ENCODE data around the gene EXOC3.
"Not testable (repeated sequence)": the region's sequence is repeated elsewhere in the genome, so short reads cannot be mapped to it uniquely, and the experiment has no call there.

EXOC3 gene

DNA sequence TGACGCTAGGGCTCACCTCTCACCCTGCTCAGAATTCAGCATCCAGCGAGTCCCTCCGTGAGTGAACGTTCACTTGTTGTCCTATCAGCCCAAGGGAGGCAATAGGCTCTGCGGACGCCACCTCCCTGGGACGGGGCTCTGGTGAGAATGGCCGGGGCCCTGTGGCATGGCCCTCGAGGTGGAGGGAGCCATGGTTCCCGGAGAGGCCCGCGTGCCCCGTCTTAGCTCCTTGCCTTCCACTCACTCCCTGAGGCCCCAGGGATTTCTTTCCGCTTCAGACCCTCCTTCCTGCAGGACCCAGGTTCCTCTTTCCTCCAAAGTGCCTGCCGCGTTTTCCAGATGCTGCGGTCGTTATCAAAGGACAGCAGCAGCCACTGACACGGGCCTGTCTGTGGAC, 21.5 kb downstream of the EXOC3 start:
- ATAC-seq: peak; percentile 4
- Mint-ChIP-seq H3K9me3 (no peaks in the 10 kb centered on the region), H3K4me1 (peaks cover 41% of the 10 kb centered on the region), H3K27ac (peak overlapping the region; percentile 91), H3K36me3 (peaks cover 59% of the 10 kb centered on the region), H3K4me3 (peak overlapping the region; percentile 23)
- DNase-seq (ENCODE audit: low spot score in 2 of 2): no peak

DNA sequence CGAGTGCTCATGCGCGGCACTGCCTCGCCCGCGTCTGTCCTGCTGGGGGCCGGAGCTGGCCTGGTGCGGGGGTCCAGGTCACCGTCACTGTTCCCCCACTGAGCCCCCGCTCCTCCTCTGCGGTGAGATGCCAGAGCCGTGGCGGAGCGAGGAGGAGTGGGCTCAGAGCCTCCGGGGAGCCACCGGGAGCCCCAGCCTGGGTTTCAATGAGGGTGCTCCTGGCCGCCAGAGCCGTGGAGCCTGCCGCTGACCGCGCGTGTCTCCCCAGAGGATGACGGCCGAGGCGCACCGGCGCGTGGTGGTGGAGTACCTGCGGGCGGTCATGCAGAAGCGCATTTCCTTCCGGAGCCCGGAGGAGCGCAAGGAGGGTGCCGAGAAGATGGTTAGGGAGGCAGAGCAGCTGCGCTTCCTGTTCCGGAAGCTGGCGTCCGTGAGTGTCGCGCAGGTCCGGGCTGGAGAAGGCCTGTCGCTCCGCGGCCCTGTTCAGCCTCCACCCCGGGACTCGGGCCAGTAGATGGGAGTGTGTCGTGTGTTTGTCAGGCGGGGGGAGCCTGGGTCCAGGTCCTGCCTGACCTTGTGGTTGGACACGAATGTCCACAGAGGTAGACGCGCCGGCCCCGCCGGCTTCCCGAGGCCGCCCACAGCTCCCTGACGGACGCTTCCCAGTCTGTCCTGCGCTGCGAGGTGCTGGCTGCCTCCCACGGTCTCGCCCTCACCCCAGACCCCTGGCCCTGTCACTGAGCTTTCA, 22.0 kb downstream of the EXOC3 start:
- Mint-ChIP-seq H3K4me3 (no peak overlapping the region), H3K36me3 (peaks cover 59% of the 10 kb centered on the region), H3K9me3 (no peaks in the 10 kb centered on the region), H3K27ac (peak overlapping the region; percentile 70), H3K4me1 (peaks cover 36% of the 10 kb centered on the region)
- ATAC-seq (no peak), DNase-seq (ENCODE audit: low spot score in 2 of 2) (no peak)

DNA sequence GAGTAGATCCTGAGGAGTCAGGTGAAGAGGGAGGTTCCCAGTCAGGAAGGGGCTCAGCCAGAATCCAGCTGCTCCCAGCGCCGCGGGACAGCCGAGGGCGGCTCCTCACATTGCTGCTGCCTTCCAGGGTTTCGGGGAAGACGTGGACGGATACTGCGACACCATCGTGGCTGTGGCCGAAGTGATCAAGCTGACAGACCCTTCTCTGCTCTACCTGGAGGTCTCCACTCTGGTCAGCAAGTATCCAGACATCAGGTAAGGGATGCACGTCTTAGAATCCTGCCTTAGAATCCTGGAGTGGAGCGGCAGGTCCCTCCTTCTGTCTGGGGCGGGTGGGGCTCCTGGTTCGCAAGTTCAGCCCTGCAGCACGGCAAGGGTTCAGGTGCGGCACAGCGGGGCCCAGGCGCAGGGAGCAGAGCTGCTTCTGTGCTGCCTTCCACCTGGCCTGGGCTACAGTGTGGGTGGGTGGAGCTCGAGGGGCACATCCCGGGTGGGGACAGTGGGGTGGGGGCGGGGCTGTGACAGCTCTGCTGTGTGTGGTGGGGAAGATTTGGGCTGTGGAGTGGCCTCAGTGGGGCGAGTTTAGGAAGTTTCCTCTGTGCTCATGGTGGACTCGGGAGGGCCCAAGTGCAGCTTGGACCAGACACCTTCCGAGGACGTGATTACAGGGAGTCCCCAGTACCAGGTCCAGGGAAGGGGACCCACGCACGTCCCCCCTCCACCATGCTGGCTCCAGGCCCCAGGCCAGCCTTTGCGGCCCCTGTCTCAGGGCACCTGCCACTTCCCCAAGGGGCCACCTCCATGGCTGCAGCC, 22.8 kb downstream of the EXOC3 start:
- H3K27ac Mint-ChIP-seq: peak overlapping the region; percentile 70
- H3K36me3 Mint-ChIP-seq: peaks cover 59% of the 10 kb centered on the region
- H3K4me1 Mint-ChIP-seq: peaks cover 29% of the 10 kb centered on the region
- H3K9me3 Mint-ChIP-seq: no peaks in the 10 kb centered on the region
- DNase-seq (ENCODE audit: low spot score in 2 of 2): no peak
- H3K4me3 Mint-ChIP-seq: no peak overlapping the region
- no peak for ATAC-seq

DNA sequence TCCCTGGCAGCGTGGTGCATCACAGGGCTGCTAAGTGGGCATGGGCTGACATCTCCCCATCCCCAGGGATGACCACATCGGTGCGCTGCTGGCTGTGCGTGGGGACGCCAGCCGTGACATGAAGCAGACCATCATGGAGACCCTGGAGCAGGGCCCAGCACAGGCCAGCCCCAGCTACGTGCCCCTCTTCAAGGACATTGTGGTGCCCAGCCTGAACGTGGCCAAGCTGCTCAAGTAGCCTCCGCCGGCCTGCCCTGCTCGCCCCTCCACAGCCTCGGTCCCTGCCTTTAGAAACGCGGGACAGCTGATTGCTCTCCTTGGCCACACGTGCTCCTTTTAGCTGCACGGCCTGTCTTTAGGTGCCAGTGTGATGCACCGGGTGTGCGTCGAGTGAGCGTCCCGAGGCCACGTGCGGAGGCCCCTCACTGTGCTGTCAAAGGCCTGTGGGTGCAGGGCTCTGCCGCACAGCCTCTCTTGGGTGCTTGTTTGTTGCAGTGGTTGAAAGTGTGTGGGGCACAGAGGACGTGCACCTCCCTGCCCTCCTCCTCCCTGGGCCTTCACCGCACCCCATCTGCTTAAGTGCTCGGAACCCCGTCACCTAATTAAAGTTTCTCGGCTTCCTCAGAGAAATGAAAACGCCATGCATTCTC, 23.8 kb downstream of the EXOC3 start:
- Mint-ChIP-seq H3K27ac (peak overlapping the region; percentile 45), H3K4me3 (no peak overlapping the region), H3K36me3 (peaks cover 59% of the 10 kb centered on the region), H3K9me3 (no peaks in the 10 kb centered on the region), H3K4me1 (peaks cover 38% of the 10 kb centered on the region)
- DNase-seq (ENCODE audit: low spot score in 2 of 2): no peak
- no peak for ATAC-seq

DNA sequence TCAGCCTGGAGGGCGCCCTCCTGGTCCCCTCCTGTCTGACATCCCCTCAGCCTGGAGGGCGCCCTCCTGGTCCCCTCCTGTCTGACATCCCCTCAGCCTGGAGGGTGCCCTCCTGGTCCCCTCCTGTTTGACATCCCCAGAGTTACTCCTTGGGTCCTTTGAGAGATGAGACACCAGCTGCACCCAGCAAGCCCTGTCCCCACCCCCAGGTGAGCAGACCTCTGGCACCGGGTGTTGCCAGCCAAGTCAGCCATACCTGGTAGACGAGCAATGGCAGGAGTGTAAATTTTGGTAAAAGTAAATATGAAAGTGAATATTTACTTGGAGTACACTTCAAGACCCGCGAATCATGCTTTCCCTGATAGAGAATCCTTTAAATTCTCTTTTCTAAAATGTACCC, 25.4 kb downstream of the EXOC3 start:
- Mint-ChIP-seq H3K36me3 (peaks cover 46% of the 10 kb centered on the region), H3K4me1 (peaks cover 29% of the 10 kb centered on the region), H3K27ac (no peak overlapping the region), H3K4me3 (no peak overlapping the region), H3K9me3 (no peaks in the 10 kb centered on the region)
- ATAC-seq (no peak), DNase-seq (ENCODE audit: low spot score in 2 of 2) (no peak)

DNA sequence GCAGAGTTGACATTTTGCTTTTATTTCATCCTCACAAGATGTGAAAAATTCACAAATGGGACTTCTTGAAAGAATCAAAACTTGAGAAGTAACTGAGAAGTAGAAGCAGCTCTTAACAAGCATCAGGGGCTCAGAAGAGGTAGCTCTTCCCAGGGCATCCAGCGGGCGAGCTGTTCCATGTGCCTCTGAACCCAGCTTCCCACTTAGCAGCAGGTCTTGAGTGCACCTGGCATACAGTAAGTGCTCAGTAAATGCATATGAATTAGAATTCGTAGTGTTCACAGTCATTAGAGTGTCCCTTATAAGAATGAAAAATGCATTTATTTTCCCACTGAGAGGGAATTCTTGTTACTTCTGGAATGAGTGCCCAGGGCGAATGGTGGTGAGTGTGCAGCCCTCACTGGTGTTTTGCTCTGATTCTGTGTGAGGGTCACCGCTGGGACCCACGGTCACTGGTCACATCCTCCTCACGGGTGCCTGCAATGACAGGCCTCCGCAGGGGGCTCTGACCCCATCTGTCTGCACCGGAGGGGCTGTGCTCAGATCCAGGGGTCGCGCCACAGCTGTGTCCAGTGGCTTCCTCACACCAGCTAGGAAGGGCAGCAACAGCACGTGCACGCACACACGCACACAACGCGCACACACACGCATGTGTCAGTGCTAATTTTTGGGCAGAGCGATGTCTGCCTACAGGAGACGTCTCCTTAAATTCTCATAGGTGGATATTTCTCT, 26.9 kb downstream of the EXOC3 start:
- Mint-ChIP-seq H3K4me3 (no peak overlapping the region), H3K27ac (no peak overlapping the region), H3K9me3 (no peaks in the 10 kb centered on the region), H3K36me3 (peaks cover 41% of the 10 kb centered on the region), H3K4me1 (peaks cover 24% of the 10 kb centered on the region)
- ATAC-seq: no peak
- no peak for DNase-seq (ENCODE audit: low spot score in 2 of 2)

DNA sequence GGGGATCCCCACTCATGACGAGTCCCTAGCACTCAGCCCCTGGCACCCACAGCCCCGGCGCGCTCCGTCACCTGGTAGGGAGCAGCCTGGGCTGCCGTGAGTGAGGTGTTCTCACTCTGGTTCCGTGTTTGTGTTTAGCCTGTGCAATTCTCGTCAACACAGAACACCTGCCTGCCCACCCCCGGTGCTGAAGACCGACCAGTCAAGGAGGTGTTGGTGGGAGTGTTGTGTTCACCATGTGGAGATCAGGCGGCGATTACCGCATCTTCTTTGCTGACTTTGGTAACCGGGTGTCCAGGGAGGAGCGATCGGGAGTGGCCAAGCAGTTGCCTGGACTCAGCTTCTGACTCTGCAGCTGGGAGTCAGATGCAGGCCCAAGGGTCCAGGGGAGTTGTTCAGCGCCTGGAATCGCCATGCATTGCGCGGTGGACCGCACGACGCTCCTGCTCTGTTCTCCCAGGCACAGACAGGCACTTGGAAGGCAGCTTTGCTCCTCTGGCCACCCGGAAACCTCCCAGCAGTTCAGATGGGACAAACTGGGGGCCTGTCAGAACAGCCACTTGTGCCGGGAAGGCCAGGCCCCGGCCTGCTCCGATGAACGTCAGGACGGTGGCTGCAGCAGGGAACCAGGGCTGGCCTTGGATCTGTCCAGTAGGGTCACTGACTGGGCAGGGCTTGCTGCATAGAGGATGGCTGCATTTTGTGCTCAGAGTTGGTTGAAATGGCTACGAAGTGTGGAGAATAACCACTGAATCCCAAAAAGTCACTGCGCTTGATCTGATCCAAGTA, 28.2 kb downstream of the EXOC3 start:
- Mint-ChIP-seq H3K36me3 (peaks cover 47% of the 10 kb centered on the region), H3K27ac (peak overlapping the region; percentile 85), H3K4me3 (peak overlapping the region; percentile 93), H3K9me3 (no peaks in the 10 kb centered on the region), H3K4me1 (peaks cover 28% of the 10 kb centered on the region)
- DNase-seq (ENCODE audit: low spot score in 2 of 2) (no peak), ATAC-seq (no peak)

DNA sequence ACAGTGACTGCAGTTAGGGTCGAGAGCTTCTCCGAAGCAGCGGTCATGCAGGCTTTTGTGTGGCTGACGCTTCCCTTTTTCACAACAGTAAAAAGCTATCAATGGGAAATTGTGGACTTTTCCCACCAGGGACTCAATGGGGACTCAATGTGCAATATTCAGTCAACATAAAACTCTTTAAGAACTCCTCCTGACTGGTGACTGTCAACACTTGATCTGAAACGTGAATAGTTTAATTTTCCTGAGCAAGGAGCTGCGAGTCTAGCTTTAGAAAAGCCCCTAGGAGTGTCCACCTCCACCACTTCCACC, 28.7 kb downstream of the EXOC3 start:
- Mint-ChIP-seq H3K4me3 (peak overlapping the region; percentile 93), H3K27ac (peak overlapping the region; percentile 85), H3K4me1 (peaks cover 28% of the 10 kb centered on the region), H3K9me3 (no peaks in the 10 kb centered on the region), H3K36me3 (peaks cover 47% of the 10 kb centered on the region)
- ATAC-seq (no peak), DNase-seq (ENCODE audit: low spot score in 2 of 2) (no peak)

DNA sequence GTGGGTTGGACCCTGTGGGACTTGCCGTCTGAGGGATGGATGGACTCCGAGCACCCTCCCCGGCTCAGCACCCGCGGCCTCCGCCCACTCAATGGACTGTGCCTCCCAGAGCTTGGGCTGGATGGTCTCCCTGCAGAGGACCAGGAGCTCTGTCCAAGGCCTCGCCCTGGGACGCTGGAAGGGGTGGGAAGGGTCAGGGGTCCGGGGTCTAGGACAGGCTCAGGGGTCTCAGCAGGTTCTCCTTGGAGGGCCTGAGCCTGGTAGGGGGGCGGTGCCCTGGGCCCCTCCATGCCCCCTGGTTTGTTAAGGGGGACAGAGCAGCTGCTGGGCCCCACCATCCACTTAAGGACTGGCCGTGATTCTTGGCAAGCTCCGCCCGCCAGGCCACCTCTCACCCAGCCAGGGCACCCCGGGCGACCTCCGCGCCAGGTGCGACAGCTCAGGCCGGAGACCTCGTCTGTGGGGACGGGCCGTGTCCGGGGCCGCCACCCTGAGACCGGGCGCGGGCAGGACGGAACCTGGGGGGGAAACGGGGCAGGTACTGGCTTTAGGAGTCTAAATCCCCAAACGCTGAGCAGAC, 29.2 kb downstream of the EXOC3 start:
- DNase-seq (ENCODE audit: low spot score in 2 of 2) (no peak), ATAC-seq (peak; percentile 12)
- H3K36me3 Mint-ChIP-seq: peaks cover 47% of the 10 kb centered on the region

DNA sequence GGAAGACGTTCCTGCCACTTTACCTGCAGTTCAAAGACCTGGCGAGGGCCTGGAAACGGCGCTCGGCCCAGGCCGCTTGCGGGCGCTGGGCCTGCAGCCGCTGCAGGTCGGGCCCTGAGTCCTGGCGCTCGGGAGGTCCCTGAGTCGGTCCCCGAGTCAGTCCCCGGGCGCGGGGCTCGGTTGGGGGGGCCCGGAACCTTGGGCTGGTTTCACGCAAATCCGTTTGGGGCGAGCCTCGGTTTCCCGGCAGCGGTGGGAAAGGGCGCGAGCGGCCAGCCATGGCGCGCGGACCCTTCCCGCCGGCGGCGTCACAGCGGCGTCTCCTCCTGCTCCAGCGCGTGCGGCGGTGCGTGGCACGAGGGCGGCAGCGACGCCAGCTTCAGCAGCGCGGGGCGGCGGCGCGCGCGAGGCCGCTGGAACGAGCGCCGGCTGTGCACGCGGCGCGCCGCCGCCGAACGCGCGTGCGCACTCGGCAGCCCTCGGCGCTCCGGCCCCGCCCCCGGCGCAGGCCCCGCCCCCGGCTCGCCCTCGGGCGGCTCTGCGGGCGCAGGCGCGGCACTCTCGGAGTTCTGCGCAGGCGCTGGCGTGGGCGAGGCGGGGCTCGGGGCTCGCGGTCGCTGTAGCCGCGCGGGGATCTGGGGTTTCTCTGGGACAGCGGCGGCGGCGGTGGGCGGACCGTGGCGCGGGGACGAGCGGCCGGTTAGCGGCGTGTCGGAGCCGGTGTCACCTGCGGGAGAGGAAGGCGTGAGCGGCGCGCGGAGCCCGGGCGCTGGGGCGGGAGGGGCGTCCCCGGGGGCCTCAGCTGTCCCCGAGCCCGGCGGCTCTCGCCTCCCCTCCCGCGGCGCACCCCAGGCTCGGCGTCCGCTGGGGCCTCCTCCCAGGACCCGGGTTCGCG, 29.9 kb downstream of the EXOC3 start:
- Mint-ChIP-seq H3K9me3 (no peaks in the 10 kb centered on the region), H3K36me3 (peaks cover 47% of the 10 kb centered on the region), H3K27ac (peak overlapping the region; percentile 85), H3K4me3 (peak overlapping the region; percentile 93), H3K4me1 (peaks cover 33% of the 10 kb centered on the region)
- ATAC-seq (peak; percentile 87), DNase-seq (ENCODE audit: low spot score in 2 of 2) (peak; percentile 91 to 94)

More for the DNA sequence above, 29.2 kb downstream of the EXOC3 start:
- Mint-ChIP-seq H3K4me1 (peaks cover 28% of the 10 kb centered on the region), H3K4me3 (peak overlapping the region; percentile 93), H3K27ac (peak overlapping the region; percentile 85), H3K9me3 (no peaks in the 10 kb centered on the region)

DNA sequence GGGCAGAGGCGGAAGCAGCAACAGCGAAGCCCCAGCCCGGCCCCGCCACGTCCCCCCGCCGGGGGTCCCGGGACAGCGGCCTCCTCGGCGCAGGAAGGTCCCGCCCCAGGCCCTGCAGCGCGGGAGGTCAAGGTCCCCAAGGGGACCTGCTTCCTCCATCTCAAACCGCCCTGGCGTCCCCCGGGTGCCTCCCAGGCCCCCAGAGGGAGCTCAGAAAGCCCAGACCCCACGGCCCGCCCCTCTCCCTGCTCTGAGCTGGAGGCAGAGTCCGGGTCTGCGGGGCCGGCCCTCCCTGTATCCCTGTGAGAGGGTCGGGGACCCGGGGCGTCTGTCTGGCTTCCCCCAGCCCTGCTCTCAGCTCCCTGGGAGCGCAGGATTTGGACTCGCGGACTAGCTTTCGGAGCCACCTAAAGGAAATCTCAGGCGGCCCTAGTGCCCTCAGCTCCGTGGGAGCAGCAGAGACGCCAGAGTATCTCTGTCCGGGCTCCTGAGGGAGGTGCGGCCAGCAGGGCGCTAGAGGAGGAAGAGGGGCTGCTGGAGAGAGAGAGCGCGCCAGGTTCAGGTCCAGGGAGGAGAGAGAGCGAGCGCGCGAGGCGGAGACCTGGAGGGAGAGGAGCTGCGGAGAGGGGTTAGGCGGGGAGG, 30.7 kb downstream of the EXOC3 start:
- Mint-ChIP-seq H3K27ac (peak overlapping the region; percentile 87), H3K36me3 (peaks cover 47% of the 10 kb centered on the region)
- peak; percentile 31 to 76 for DNase-seq (ENCODE audit: low spot score in 2 of 2)

DNA sequence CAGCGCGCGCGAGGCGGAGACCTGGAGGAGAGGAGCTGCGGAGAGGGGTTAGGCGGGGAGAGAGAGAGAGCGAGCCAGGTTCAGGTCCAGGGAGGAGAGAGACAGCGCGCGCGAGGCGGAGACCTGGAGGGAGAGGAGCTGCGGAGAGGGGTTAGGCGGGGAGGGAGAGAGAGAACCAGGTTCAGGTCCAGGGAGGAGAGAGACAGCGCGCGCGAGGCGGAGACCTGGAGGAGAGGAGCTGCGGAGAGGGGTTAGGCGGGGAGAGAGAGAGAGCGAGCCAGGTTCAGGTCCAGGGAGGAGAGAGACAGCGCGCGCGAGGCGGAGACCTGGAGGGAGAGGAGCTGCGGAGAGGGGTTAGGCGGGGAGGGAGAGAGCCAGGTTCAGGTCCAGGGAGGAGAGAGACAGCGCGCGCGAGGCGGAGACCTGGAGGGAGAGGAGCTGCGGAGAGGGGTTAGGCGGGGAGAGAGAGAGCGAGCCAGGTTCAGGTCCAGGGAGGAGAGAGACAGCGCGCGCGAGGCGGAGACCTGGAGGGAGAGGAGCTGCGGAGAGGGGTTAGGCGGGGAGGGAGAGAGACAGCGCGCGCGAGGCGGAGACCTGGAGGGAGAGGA, 31.4 kb downstream of the EXOC3 start:
- Mint-ChIP-seq H3K4me1 (peaks cover 31% of the 10 kb centered on the region), H3K27ac (peak overlapping the region; percentile 87), H3K36me3 (peaks cover 41% of the 10 kb centered on the region), H3K4me3 (peak overlapping the region; percentile 93)
- not testable (repeated sequence) for DNase-seq (ENCODE audit: low spot score in 2 of 2); ATAC-seq; H3K9me3 Mint-ChIP-seq

More for the DNA sequence above, 30.7 kb downstream of the EXOC3 start:
- ATAC-seq: peak; percentile 12
- H3K9me3 Mint-ChIP-seq: no peaks in the 10 kb centered on the region
- H3K4me3 Mint-ChIP-seq: peak overlapping the region; percentile 93
- H3K4me1 Mint-ChIP-seq: peaks cover 33% of the 10 kb centered on the region
